HG02852 (cell line): ENCODE results near the gene AEN.

Source experiments
- ATAC-seq: cut with Tn5 transposase; IDR thresholded peaks from one replicate; pipeline ENCODE4 v1.9.1; 2021; ENCODE audit warnings: mild to moderate bottlenecking, moderate library complexity; ENCODE audit not compliant: unreplicated experiment

Gene AEN

GRCh38 chr15:88661761-88662556 is 40.8 kb downstream of the AEN start:
- ATAC-seq, result no peak

- ATAC-seq, result no peak
These were observed 42.0 kb downstream of the AEN start for GRCh38 chr15:88663141-88663621.

GRCh38 chr15:88664151-88664778 is 43.1 kb downstream of the AEN start:
- ATAC-seq, result no peak

- no peak for ATAC-seq
These were observed 53.5 kb downstream of the AEN start for GRCh38 chr15:88674661-88675060.

GRCh38 chr15:88678755-88679154 is 57.6 kb downstream of the AEN start:
- no peak for ATAC-seq

GRCh38 chr15:88680241-88681001 is 59.3 kb downstream of the AEN start:
- ATAC-seq, result no peak

GRCh38 chr15:88681610-88682221 is 60.6 kb downstream of the AEN start:
- ATAC-seq, result no peak
